Measurements from ENCODE around the gene CAPN2.
"Not testable (repeated sequence)": the region's sequence is repeated elsewhere in the genome, so short reads cannot be mapped to it uniquely, and the experiment has no call there.

Gene CAPN2

GRCh38 chr1:223738465-223739365 is 26.4 kb downstream of the CAPN2 start:
- no peak for DNase-seq (ENCODE audit: low read depth, low spot score)

- DNase-seq (ENCODE audit: low read depth, low spot score), result no peak
Observed at GRCh38 chr1:223739366-223740037, 27.2 kb downstream of the CAPN2 start.

DNA sequence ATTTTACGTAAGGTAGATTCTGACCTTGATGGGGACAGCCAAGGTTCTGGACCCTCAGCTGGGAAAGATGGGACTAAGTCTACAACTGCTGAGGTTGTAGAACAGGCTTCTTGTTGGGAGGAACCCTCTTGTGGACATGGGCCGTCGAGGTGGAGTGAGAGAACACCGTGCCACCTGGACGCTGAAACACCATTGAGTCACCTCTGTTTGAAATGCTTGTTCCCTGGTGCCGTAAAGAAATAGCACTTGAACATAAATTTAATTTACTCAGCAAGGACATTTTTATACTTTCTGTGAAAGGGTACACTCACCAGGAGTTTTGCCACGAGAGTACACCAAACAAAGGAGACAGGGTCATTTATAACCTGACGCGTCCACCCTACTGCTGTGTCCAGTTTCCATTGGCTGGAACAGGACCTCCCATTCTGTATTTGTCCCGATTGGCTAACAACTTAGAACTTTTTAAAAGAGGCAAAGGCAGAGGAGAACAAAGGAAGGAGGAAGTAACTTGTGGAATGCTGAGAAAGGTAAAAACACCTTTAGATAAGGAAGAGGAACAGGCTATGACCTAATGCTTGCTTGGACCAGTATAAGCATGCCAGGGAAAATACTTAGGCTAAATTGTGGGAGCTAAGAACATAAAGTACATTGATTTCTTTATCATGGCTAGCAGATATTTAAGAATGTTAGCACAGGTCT is 27.8 kb downstream of the CAPN2 start:
- DNase-seq (ENCODE audit: low read depth, low spot score), result not testable (repeated sequence)

DNA sequence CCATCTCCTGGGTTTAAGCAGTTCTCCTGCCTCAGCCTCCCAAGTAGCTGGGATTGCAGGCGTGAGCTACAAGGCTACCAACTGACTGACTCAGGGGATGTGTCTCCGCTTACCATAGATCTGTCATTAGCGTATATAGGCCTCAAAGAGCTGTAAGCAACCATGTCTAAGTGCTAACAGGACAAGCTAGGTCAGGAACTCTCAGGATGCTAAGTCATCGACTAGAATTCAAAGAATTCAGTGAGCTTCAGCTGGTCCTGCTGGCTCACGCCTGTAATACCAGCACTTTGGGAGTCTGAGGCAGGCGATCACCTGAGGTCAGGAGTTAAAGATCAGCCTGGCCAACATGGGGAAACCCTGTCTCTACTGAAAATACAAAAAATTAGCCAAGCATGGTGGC is 29.5 kb downstream of the CAPN2 start:
- no peak for DNase-seq (ENCODE audit: low read depth, low spot score)

- DNase-seq (ENCODE audit: low read depth, low spot score), result no peak
Observed at GRCh38 chr1:223742856-223743517, 30.6 kb downstream of the CAPN2 start.

GRCh38 chr1:223745731-223746130 is 33.4 kb downstream of the CAPN2 start:
- no peak for DNase-seq (ENCODE audit: low read depth, low spot score)

GRCh38 chr1:223747838-223748335 is 35.5 kb downstream of the CAPN2 start:
- DNase-seq (ENCODE audit: low read depth, low spot score), result no peak

- DNase-seq (ENCODE audit: low read depth, low spot score), result no peak
Observed at GRCh38 chr1:223748405-223748772, 36.0 kb downstream of the CAPN2 start.

GRCh38 chr1:223748773-223749733 is 36.7 kb downstream of the CAPN2 start:
- peak; percentile 26 for DNase-seq (ENCODE audit: low read depth, low spot score)

- DNase-seq (ENCODE audit: low read depth, low spot score), result no peak
Observed at GRCh38 chr1:223750730-223751570, 38.6 kb downstream of the CAPN2 start.

DNA sequence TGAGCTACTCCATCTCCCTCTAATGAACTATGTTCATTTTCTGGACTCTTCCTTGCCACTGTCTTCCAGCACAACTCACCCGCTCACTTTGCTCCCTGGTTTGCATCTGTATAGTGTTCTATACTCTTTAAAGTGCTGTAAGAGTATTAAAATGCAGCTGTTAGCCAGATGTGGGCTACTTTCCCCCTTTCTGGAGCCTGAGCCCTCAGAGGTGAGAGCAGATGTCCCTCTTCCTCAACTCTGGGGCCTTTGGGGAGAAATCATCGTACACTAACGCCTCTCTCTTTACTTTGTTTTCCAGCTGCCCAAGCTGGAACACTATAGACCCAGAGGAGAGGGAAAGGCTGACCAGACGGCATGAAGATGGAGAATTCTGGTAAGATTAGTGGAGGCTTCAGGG is 39.4 kb downstream of the CAPN2 start:
- no peak for DNase-seq (ENCODE audit: low read depth, low spot score)

DNA sequence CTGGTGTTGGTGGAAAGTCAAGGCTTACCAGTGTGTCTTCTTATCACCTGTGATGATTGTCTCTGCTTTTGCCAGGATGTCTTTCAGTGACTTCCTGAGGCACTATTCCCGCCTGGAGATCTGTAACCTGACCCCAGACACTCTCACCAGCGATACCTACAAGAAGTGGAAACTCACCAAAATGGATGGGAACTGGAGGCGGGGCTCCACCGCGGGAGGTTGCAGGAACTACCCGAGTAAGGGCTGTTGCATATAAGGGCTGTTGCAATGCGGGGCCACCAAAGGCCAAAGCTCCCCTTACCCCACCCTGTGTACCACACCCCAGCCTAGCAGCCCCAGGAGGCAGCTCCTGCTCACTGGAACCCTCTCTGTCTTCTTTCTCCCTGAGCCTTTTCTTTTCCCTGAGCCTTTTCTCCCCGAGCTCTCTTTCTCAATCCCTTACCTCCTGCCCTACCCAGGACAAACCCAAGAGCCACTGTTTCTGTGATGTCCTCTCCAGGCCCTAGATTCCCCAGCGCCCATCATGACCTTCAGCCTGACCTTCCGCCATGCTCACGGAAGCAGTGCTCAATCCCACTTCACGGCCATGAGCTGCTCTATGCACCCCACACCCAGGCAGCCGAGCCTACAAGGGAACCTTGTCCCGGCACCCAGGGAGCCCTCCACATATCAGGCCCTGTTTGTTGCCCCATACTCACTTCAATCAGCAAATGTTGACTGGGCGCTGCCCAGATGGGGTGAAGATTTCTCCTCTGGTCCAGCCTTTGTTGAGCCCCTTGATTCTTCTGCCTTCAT is 40.6 kb downstream of the CAPN2 start:
- no peak for DNase-seq (ENCODE audit: low read depth, low spot score)

DNA sequence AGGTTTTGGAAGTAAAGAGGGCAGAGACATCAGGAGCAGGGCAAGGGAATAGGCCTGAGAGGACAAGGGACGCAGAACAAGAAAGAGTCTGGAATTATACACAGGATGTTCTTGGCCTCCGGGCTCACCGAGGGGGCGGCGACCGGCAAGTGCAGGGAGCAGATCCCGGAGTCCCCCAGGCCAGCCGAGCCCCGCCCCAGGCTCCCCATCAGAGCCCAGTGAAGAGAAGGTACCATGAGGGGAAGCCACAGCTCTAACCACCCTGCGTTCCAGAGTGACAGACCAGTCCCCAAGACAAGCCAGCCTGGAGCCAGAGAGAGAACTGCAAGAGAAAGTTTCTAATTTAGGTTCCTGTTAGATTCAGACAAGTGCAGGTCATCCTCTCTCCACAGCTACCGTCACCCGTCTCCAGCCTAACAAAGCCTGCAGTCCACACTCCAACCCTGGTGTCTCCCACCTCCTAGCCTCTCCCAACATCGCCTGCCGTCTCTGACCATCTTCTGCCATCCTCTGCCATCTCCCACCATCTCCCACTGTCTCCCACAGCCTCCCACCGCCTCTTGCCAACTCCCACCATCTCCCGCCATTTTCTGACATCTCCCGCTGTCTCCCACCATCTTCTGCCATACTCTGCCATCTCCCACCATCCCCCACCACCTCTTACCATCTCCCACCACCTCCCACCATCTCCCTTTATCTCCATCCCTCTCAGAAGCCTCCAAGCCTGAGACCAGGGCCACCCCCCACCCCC is 42.5 kb downstream of the CAPN2 start:
- no peak for DNase-seq (ENCODE audit: low read depth, low spot score)

GRCh38 chr1:223755432-223755792 is 43.1 kb downstream of the CAPN2 start:
- no peak for DNase-seq (ENCODE audit: low read depth, low spot score)

GRCh38 chr1:223755992-223756775 is 43.8 kb downstream of the CAPN2 start:
- no peak for DNase-seq (ENCODE audit: low read depth, low spot score)

DNA sequence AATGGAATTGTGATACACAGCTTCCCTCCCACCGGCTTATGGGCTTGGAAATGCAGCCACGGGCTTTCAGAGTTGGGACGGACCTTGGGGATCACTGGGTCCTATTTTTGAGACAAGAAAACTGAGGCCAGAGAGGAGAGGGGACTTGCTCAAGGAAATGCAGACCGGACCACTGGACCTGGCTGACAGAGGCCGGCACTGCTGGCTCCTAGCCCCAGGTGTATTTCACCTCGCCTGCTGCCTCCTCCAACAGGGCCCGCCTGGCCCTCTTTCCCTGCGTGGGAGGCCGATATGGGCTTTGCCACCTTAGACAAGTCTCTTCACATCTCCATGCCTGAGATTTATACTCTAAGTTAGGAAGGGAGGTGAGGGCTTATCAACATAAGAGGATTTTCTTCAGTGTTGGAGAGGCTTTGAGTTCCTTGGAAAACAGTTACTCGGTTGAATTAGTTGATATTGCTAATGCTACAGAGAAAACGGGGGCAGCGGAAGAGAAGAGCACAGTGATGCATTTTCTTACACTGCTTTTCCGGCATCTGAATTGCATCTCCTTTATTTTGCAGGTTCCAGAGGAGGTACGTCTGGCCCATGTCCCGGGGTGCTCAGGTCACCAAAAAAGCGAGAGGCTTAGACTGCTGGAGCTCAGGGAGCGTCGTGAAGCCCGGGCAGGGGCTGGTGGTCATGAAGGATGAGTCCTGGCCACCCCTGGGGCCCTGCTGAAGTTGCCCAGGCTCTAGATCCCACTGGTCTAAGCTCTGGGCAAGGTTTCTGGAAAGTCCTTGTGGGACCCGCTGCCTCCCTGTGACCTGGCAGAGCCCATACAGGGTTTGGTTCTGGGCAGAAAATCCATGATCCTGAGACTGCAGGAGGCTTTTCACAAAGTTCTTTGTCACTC is 44.7 kb downstream of the CAPN2 start:
- DNase-seq (ENCODE audit: low read depth, low spot score), result no peak

Data from activated naive CD8-positive, alpha-beta T cell treated with anti-CD3 and anti-CD28 coated beads, Interleukin-2, amount 50 U/mL, for 16 hours (primary cell).